ENCODE measurements around the gene ACSBG1.
A peak's percentile ranks its signal among the peaks of the same experiment; 100 is the strongest.

Gene ACSBG1

GRCh38 chr15:78201281-78202190, 32.8 kb downstream of the ACSBG1 start:
- no peak for DNase-seq

DNA sequence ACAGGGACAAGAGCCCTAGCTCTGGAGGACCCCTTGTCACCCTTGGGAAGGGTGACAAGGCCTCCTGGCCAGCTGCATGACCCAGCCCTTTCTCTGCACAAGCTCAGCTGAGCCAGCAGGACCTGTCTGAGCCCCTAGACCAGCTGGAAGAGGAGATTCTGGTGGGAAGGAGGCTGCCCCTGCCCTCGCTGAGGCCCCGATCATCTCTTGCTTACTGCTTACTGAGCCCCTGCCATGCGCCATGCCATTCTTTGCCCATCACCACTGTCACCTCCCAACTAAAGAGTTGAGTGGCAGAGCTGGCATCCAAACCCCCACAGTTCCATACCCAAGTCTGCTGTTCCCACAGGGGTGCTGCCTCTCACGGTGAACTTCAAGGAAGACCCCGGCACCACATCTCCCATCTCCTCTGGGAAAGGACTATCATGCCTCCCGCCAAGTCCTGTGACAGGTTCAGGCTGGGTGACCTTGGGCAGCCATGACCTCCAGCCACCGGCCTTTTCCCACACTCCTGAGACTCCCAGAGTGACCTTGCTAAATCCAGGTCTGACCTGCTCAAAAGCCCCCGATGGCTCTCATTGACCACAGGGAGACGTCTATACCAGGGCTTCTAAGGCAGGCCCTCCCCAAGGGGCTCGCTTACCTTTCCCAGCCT, 34.0 kb downstream of the ACSBG1 start:
- no peak for DNase-seq

DNA sequence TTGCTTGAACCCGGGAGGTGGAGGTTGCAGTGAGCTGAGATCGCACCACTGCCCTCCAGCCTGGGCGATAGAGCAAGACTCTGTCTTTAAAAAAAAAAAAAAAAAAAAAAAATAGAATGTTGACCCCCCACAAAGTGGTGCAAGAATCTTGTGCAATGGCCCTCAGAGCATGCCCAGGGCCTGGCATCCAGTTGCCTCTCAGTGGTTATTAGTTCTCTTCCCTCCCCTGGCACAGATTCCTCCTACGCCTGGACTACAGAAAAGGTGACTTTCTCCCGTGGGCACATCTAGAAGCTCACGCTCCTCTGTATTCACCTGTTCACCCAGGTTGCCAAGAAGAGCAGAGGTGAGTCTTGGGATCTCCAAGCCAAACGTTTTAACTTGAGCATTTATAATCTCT, 36.7 kb downstream of the ACSBG1 start:
- no peak for DNase-seq

GRCh38 chr15:78195735-78196201, 38.6 kb downstream of the ACSBG1 start:
- DNase-seq = no peak

GRCh38 chr15:78194568-78194925, 39.8 kb downstream of the ACSBG1 start:
- DNase-seq = no peak

GRCh38 chr15:78193731-78194567, 40.4 kb downstream of the ACSBG1 start:
- DNase-seq = no peak

DNA sequence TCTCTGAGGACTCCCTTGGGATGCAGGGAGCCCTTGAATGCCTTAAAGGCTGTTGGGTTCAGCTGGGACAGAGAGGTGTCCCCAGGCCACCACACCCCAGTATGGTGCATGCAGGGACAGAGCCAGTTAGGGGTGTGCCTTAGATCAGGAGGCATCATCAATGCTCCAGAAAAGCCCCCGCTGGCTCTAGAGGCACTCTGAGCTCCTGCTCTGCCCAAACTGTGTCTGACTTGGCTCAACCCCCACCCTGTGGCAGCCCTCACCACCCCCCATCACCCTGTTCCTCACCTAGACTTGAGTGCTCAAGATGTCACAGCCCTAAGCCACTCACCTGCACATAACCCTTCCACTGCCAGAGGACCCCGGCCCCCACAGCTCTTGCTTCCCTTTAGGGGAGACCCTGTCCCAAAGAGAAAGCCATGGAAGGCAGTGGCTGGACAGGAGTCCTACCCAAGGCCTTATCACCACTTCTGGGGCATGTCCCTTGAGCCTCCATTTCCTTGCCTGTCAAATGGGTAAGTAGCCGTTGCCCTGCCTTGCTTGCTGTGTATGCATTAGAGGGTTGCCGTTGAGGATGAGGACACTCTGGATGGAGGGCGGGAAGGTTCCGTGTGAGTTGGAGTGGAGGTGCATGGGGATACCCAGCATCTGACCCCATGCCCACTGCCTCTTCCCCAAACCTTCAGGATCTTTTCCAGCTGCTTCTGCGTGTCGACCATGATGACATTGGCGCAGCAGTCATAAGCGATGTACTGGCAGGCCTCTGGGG, 41.4 kb downstream of the ACSBG1 start:
- DNase-seq = no peak

DNA sequence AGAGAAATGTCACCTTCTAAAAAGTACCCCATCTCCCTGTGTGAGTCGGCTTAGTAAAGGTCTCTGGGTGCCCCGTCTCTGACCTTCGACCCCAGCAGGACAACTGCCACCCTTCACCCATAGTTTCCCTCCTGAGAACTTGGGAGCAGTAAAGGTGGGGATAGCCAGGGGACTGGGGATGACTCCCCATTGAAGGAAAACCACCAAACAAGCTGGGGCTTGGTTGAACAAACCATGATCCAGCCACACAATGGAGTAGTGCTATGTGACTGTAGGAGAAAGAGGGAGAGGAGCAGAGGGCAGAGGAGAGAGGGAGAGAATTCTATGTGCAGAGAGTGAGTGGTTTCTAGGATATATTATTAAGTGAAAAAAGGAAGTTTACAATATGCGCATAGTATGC, 51.5 kb downstream of the ACSBG1 start:
- no peak for DNase-seq

DNA sequence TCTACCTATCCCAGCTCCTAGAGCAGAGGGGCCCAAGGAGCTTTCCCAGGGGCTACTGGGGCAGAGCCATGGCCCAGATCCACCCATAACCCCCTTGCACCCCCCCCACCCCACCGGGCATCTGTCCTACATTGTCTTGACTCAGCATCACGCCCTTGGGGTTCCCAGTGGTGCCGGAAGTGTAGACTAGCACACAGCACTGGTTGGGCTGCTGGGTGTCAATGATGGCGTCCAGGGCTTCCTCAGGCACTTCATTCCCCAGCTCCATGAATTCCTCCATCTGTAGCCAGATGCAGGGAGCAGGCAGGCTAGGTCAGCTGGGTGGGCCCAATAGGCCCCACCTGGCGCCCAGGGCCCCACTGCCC, 52.0 kb downstream of the ACSBG1 start:
- no peak for DNase-seq

- DNase-seq = no peak
These were observed 54.5 kb downstream of the ACSBG1 start for GRCh38 chr15:78179906-78180305.

- DNase-seq = no peak
These were observed 55.0 kb downstream of the ACSBG1 start for GRCh38 chr15:78179286-78179840.

DNA sequence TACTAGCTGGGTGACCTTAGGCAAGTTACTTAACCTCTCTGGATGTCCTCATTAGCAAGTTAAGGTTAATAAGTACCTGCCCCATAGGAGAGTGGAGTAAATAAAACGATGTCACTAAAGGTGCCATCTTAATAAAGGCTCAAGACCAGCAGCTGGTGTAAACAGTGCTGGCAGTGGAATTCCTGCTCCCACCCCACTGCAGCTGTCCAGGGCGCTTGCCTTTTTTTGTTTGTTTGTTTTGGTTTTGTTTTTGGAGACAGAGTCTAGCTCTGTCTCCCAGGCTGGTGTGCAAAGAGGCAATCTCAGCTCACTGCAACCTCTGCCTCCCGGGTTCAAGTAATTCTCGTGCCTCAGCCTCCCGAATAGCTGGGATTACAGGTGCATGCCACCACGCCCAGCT, 56.3 kb downstream of the ACSBG1 start:
- DNase-seq = no peak

- DNase-seq = peak; percentile 29
These were observed 56.9 kb downstream of the ACSBG1 start for GRCh38 chr15:78177447-78177873.

DNA sequence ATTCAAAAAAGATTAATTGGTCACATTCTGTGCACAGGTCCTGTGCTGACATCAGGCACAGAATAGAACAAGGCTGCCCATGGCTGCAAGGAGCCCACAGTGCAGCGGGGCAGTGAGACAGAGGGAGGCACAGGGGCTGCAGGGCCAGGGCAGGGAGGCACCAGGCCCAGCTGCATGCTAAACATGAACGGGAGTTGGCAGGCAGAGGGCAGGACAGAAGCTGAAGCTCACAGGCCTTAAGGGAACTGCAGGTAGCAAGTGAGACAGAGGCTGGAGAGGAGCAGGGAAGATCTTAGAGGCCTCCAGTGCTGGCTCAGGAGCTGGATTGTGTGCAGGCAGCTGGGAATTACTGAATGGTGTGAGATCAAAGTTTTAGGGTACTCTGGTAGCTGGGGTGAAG, 59.0 kb downstream of the ACSBG1 start:
- DNase-seq = no peak

- no peak for DNase-seq
These were observed 60.0 kb downstream of the ACSBG1 start for GRCh38 chr15:78174401-78174800.

DNA sequence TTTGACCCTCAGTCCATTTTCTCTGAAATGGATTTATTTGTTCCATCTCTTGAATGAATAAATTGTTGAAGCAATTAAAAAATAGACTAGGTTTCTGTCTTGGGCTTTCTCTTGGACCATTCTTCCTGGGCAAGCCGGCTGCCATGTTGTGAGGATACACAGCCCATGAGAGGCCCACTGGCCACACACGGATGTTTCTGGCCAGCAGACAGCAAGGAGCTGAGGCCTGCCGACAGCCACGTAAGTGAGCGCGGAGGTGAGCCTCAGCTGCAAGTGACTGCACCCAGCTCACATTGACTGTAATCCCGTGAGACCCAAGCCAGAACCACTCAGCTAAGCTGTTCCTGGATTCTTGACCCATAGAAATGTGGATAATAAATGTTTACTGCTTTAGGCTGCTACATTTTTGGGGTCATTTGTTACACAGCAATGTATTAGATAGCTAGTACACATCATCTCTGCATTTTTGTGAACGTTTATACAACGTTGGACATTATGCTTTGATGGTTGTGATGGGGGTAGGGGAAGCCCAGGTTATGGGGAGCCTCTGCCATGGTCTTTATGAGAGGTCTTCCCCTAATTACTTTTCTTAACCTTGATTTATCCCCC, 62.4 kb downstream of the ACSBG1 start:
- no peak for DNase-seq

DNA sequence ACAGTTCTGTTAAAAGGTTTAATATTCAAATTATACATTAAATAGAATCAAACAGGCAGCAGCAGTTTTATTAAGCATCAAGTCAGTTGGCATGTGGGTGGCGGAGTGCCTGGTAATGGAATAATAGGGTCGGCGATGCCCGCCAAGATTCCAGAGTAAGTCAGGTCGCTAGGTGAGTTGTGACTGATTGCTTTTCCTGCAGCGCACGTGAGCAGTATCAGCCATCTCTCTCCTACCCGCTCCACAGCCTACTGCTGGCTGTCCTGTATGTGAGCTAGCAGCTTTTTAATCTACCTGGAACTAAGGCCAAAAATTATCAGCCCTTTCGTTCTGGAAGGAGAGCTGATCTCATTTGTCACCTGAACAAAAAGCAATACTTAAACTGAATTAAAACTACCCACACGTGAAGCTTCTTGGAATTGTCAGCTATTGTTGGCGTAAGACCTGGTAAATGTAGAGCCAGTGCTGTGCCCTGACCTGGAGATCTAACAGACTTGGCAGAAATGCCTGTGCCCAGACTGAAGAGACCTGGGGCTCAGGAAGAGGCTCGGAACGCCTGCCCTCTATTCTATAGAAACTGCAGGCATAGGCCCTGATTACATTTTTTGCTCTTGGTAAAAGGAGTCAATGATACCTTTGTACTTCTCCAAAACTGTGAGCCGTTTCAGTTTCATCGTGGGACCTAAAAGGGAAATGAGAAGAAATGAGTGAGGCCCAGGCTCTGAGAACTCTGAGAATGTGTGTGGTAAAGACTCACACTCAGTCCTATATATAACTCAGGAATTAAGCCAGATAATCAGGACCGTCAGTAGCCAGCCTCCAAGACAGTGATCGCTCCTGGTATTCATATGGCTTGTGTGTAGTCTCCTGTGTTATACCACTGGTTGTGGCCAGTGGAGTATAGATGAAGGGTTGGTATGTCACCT, 63.3 kb downstream of the ACSBG1 start:
- DNase-seq = no peak

DNA sequence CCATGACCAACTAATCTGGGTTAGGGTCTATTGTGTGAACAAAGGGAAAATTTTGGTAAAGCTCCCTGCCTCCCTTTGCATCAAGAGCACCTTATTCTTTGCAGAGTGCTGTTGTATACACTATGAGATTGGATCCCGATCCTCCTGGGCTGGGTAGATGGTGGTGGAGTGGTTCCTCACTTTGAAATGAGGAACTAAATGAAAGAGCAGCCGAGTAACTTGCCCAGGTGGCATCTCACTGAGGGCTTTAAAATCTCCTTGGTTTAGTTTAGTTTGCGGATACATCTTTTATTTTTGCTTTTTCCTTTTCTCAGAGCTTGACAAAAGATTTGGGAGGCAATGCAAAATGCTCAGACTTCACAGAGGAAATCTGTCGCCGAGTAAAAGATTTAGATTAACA, 65.8 kb downstream of the ACSBG1 start:
- no peak for DNase-seq

DNA sequence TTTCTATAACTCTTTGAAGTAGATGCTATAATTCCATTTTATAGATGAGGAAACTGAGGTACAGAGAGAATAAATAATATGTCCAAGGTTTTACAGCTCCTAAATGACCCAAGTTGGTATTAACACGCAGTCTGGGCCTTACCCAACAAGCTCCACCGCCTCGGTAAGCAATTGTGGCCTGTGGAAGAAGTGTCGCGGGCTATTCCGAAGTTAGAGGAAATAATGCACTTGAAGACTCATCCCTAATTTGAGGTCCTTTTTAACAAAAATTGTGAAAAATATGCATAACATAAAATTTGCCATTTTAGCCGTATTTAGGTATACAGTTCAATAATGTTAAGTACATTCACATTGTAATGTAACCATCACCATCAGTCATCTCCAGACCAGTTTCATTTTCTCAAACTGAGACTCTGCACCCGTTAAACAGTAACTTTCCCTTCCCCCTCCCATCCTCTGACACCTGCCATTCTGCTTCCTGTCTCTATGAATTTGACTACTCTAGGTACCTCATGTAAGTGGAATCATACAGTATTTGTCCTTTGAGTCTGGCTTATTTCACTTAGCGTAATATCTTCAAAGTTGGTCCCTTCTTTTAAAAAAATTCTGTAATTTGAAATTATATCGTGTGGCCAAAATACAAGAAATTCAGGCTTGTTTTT, 67.0 kb downstream of the ACSBG1 start:
- no peak for DNase-seq

DNA sequence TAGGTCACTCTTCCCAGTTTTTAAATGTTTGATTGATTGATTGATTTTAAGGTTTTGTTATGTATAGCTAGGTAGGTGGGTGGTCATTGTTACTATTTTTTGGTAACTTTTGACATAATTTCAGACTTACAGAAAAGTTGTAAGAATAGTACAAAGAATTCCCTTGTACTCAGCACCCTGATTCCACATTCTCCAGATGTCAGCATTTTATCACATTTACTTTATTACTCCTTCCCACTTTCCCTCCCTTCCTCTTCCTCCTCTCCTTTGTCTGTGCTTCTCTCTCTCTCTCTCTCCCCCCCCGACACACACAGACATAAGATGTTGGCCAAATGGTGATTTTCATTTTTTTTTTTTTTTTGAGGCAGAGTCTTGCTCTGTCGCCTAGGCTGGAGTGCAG, 70.4 kb downstream of the ACSBG1 start:
- DNase-seq = no peak
